Naive thymus-derived CD4-positive, alpha-beta T cell (primary cell): ENCODE results near the gene OPRM1. TPM values are rescaled to one million over a fixed set of nuclear protein-coding genes. Genes with fewer than 3 reads are reported as not detected.

Experiments used
- ATAC-seq: fragments of 150-1000 bp; cut with Tn5 transposase; 2 replicates; pipeline ENCODE4 v1.10.0; 2021; ENCODE audit warnings: mild to moderate bottlenecking, moderate library complexity
- CTCF ChIA-PET: fragments of 350-600 bp; sonication (Branson Sonifier 250); formaldehyde crosslinking; loops from one replicate; lab custom pipeline; 2021; ENCODE audit warnings: antibody characterized with exemption; lab: Charles Lee
- POLR2A ChIA-PET: fragments of 350-600 bp; sonication (Branson Sonifier 250); formaldehyde crosslinking; loops from one replicate; lab custom pipeline; 2021; ENCODE audit warnings: antibody characterized with exemption, inconsistent platforms; lab: Charles Lee
- DNase-seq, 9 donors: peaks; one replicate each; pipeline versions ENCODE4 v3.0.0 to v3.0.0-alpha.2; 2020 to 2022; ENCODE audit warnings: mixed read lengths in 1 of 9
- H3K27ac ChIP-seq: one replicate; pipeline ENCODE4 v1.7.0; 2013; ENCODE audit warnings: mild to moderate bottlenecking, low read depth, low read length, moderate library complexity
- H3K27me3 ChIP-seq, 2 donors: one replicate each; pipeline ENCODE4 v1.7.0; 2013; ENCODE audit warnings: low read length in 2 of 2, mild to moderate bottlenecking in 2 of 2, moderate library complexity in 2 of 2; ENCODE audit not compliant: control insufficient read depth in 2 of 2, insufficient read depth in 2 of 2
- H3K36me3 ChIP-seq, 3 experiments: 1 replicate in 2 of 3; 2 replicates in 1 of 3; pipeline ENCODE4 v1.7.0; 2013; ENCODE audit warnings: low read length in 3 of 3, mild to moderate bottlenecking in 3 of 3, moderate library complexity in 1 of 3; ENCODE audit not compliant: insufficient read depth in 3 of 3, control insufficient read depth in 2 of 3
- H3K4me1 ChIP-seq, 2 donors: one replicate each; pipeline ENCODE4 v1.7.0; 2013; ENCODE audit warnings: low read length in 2 of 2, mild to moderate bottlenecking in 2 of 2, moderate library complexity in 1 of 2; ENCODE audit not compliant: control insufficient read depth in 2 of 2, insufficient read depth in 2 of 2
- H3K4me3 ChIP-seq: 2 replicates; pipeline ENCODE4 v1.7.0; 2013; ENCODE audit warnings: mild to moderate bottlenecking, low read length
- H3K9me3 ChIP-seq, 3 experiments: 1 replicate in 2 of 3; 2 replicates in 1 of 3; pipeline ENCODE4 v1.7.0; 2013; ENCODE audit warnings: low read length in 3 of 3; ENCODE audit not compliant: control insufficient read depth in 2 of 3
- H3K27ac Mint-ChIP-seq, 9 donors: one replicate each; pipeline ENCODE4 v1.8.0; 2020 to 2022; ENCODE audit warnings: mixed read lengths in 9 of 9, mild to moderate bottlenecking in 8 of 9, moderate library complexity in 5 of 9, inconsistent platforms in 2 of 9
- H3K27me3 Mint-ChIP-seq, 5 donors: one replicate each; pipeline ENCODE4 v1.8.0; 2021 to 2022; ENCODE audit warnings: mixed read lengths in 5 of 5, mild to moderate bottlenecking in 1 of 5
- H3K36me3 Mint-ChIP-seq, 5 donors: one replicate each; pipeline ENCODE4 v1.8.0; 2020 to 2022; ENCODE audit warnings: mixed read lengths in 5 of 5, mild to moderate bottlenecking in 3 of 5, inconsistent platforms in 1 of 5
- H3K4me1 Mint-ChIP-seq, 7 donors: one replicate each; pipeline ENCODE4 v1.8.0; 2020 to 2022; ENCODE audit warnings: mixed read lengths in 7 of 7, mild to moderate bottlenecking in 3 of 7, inconsistent platforms in 1 of 7
- H3K4me3 Mint-ChIP-seq, 10 donors: one replicate each; pipeline ENCODE4 v1.8.0; 2020 to 2022; ENCODE audit warnings: mild to moderate bottlenecking in 10 of 10, mixed read lengths in 10 of 10, moderate library complexity in 6 of 10, inconsistent platforms in 2 of 10
- H3K9me3 Mint-ChIP-seq, 11 donors: one replicate each; pipeline ENCODE4 v1.8.0; 2020 to 2022; ENCODE audit warnings: mixed read lengths in 11 of 11, mild to moderate bottlenecking in 4 of 11, inconsistent platforms in 1 of 11, moderate library complexity in 1 of 11
- intact Hi-C, 2 donors: fragments of 100-400 bp; cut with micrococcal nuclease; formaldehyde crosslinking; loops; one replicate each; pipeline ENCODE4 v1.15.1; 2023
- polyA plus RNA-seq, 2 donors: library from polyadenylated mRNA; unstranded; fragments of 300-500 nt; fragmentation: Illumina TruSeq; gene quantifications; one replicate each; pipeline ENCODE4 v1.2.3, GENCODE V29; 2021
- total RNA-seq, 6 experiments: library from RNA in 5 of 6; stranded (reverse) in 5 of 6; gene quantifications; 1 replicate in 5 of 6; 2 replicates in 1 of 6; pipeline ENCODE4 v1.2.3 and lab custom pipeline; 2021 to 2026

Gene OPRM1
- total and polyA plus RNA-seq, 7 experiments from 2014 or later = not detected

DNA sequence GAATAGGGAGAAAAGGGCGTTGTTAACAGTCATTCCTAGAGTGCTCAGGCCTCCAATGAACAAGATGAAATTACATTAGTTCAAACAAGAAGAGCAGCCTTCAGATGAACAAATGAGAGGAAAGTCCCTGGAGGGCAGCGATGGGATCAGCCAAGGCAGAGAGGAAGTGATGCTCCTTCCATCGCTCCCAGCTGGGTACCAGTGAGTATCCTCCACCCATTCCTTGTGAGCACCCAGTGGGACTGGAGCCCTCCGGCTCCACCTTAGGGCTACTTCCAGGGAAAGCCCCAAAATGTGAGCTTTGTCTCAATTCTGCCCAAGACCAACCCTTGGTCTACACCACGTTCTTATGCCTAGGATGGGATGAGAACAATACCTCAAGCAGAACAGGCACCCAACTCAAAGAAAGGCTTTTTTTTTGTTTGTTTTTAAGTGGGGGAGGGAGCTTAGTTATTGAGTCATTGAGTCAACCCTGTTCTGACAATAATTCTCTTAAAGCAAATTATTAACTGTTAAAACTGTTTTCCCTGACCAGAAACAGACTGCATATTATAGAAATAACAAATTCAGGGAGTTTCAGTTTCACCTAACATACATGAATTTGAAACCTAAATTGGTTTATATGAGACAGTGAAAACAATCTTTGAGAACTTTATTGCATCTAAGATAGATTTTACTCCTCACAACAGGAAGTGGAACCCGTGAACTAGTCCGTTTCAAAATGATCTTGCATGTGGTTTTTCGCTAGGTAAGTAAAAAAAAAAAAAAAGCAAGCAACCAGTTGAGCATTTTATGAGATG lies 210.7 kb downstream of the OPRM1 start:
- Histone ChIP-seq H3K36me3 (no peaks in the 10 kb centered on the region), H3K27ac (peak overlapping the region; percentile 78), H3K27me3 (no peaks in the 10 kb centered on the region), H3K4me1 (peaks cover 36 to 51% of the 10 kb centered on the region in 2 donors), H3K9me3 (no peaks in the 10 kb centered on the region), H3K4me3 (peak overlapping the region; percentile 40)
- intact Hi-C loops = loop anchor here (1.0 to 10.0 kb wide), 13 partner anchors 8 to 1945 kb away; partner anchors contain the start of genes SCAF8 (in 2 of the 2), FBXO5 (in 1 of the 2), MTRF1L (in 1 of the 2) and TFB1M (in 1 of the 2)
- Mint-ChIP-seq H3K36me3 (peaks cover 17 to 25% (median 22%) of the 10 kb centered on the region in 5 donors), H3K9me3 (peaks cover 0 to 8% (median 4%) of the 10 kb centered on the region in 11 donors), H3K4me3 (peak overlapping the region; percentile 70 to 86 (median 79)), H3K27me3 (peaks cover 0 to 21% (median 0%) of the 10 kb centered on the region in 5 donors), H3K4me1 (peaks cover 54 to 80% (median 73%) of the 10 kb centered on the region in 7 donors), H3K27ac (peak overlapping the region; percentile 90 to 98 (median 95))
- ATAC-seq (peak; percentile 73), DNase-seq (peak; percentile 8 to 85 (median 77))
- CTCF ChIA-PET = interaction anchor here (0.8 to 2.5 kb wide), 4 partner anchors 13 to 30 kb away, joined by 4 to 9 read pairs (median 4); no protein-coding TSS in a partner anchor
- POLR2A ChIA-PET = interaction anchor here (0.6 to 5.8 kb wide), 8 partner anchors 9 to 85 kb away, joined by 3 to 49 read pairs (median 5); no protein-coding TSS in a partner anchor

DNA sequence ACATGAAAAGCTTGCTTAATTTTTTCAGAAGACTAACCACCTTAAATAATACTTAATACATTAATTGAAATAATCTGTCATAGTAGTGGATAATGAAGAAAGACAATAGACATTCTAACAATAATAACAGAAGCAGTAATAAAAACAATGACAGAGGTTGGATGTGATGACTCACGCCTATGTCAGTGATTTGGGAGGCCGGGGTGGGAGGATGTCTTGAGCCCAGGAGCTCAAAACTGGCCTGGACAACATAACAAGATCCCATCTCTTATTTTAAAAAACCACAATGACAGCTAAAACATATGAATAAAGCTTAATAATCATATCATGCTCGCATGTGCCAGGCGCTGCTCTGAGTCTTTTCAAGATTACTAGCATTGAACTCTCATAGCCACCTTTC lies 212.1 kb downstream of the OPRM1 start:
- no peak for ATAC-seq
- Histone ChIP-seq H3K27me3 (no peaks in the 10 kb centered on the region), H3K9me3 (peaks cover 0 to 7% (median 4%) of the 10 kb centered on the region in 3 experiments), H3K27ac (peak overlapping the region; percentile 78), H3K36me3 (no peaks in the 10 kb centered on the region), H3K4me3 (no peak overlapping the region), H3K4me1 (peaks cover 36 to 51% of the 10 kb centered on the region in 2 donors)
- no peak for DNase-seq
- H3K4me3 Mint-ChIP-seq = peak overlapping the region in 6 of 10 donors; percentile 40 to 86 (median 75)
- ChIA-PET POLR2A (interaction anchor here (0.6 to 3.6 kb wide), 8 partner anchors 8 to 92 kb away, joined by 3 to 31 read pairs (median 4); no protein-coding TSS in a partner anchor), CTCF (interaction anchor here (0.9 to 1.8 kb wide), 5 partner anchors 9 to 31 kb away, joined by 3 to 13 read pairs (median 5); no protein-coding TSS in a partner anchor)
- intact Hi-C loops = loop anchor here (2.0 to 10.0 kb wide), 4 partner anchors 16 to 1268 kb away; partner anchors contain the start of genes FBXO5 (in 1 of the 2), SCAF8 (in 1 of the 2) and TFB1M (in 1 of the 2)
- H3K27me3 Mint-ChIP-seq = peaks cover 0 to 26% (median 0%) of the 10 kb centered on the region in 5 donors
- peaks cover 51 to 85% (median 72%) of the 10 kb centered on the region in 7 donors for H3K4me1 Mint-ChIP-seq
- H3K27ac Mint-ChIP-seq = peak overlapping the region in 8 of 9 donors; percentile 90 to 98 (median 95)
- peaks cover 5 to 22% (median 13%) of the 10 kb centered on the region in 11 donors for H3K9me3 Mint-ChIP-seq
- peaks cover 12 to 28% (median 25%) of the 10 kb centered on the region in 5 donors for H3K36me3 Mint-ChIP-seq

DNA sequence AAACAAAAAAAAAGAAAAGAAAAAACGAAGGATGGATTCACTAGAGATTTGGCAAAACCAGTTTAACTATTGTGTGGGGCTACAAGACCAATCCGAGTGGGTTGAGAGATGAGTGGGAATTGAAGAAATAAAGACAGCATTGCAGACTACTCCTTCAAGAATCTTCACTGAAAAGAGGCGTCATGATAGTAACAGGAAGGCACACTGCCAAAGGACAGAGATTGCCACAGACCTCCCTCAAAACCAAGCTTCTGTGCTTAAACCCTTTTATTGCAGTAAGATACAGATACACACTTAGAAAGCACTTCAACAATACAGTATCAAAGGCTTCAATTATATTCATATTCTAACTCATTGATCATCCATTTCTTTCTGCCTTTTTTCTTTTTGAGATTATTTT lies 213.6 kb downstream of the OPRM1 start:
- H3K4me1 ChIP-seq = peaks cover 35 to 51% of the 10 kb centered on the region in 2 donors
- peak overlapping the region in 9 of 10 donors; percentile 35 to 87 (median 69) for H3K4me3 Mint-ChIP-seq

DNA sequence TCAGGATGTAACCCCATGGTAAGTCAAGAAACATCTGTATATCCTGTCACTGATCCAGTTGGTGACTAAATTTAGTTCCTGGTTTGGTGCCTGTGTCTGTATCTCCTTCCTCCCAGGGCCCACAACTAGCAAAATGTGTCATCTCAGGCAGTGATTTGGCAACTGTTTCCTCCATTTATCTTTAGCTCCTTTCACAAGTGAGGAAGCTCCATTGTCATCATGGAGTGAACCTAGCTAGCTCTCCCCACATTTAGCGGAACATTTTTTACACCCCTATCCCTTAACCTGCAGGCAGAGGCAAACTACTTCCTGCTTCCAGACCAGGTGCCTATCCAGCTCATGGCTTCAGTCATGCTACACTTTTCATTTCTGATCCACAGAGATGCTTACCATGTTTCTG lies 218.0 kb downstream of the OPRM1 start:
- H3K36me3 ChIP-seq = no peaks in the 10 kb centered on the region
- H3K27me3 Mint-ChIP-seq = peaks cover 0 to 26% (median 0%) of the 10 kb centered on the region in 5 donors
- peaks cover 5 to 32% (median 19%) of the 10 kb centered on the region in 11 donors for H3K9me3 Mint-ChIP-seq
- no peak overlapping the region for H3K4me3 Mint-ChIP-seq
- POLR2A ChIA-PET = interaction anchor here (0.7 to 1.4 kb wide), 3 partner anchors 9 to 15 kb away, joined by 3 read pairs; no protein-coding TSS in a partner anchor
- CTCF ChIA-PET = no interaction called here
- DNase-seq (no peak), ATAC-seq (peak; percentile 74)
- H3K27me3 ChIP-seq = no peaks in the 10 kb centered on the region
- H3K9me3 ChIP-seq = peaks cover 0 to 7% (median 4%) of the 10 kb centered on the region in 3 experiments
- peaks cover 0 to 16% of the 10 kb centered on the region in 2 donors for H3K4me1 ChIP-seq
- H3K36me3 Mint-ChIP-seq = peaks cover 6 to 25% (median 23%) of the 10 kb centered on the region in 5 donors
- H3K4me1 Mint-ChIP-seq = peaks cover 26 to 65% (median 51%) of the 10 kb centered on the region in 7 donors
- no peak overlapping the region for H3K27ac ChIP-seq
- no peak overlapping the region for H3K4me3 ChIP-seq
- H3K27ac Mint-ChIP-seq = peak overlapping the region in 4 of 9 donors; percentile 37 to 59 (median 38)
- intact Hi-C loops = loop anchor here in 1 of 2 donors (10.0 kb wide), 1 partner anchor 1058 kb away; the partner anchor contains the start of gene TFB1M

More for the DNA sequence above, 213.6 kb downstream of the OPRM1 start:
- H3K9me3 ChIP-seq = peaks cover 0 to 7% (median 4%) of the 10 kb centered on the region in 3 experiments
- H3K27ac ChIP-seq = peak overlapping the region; percentile 22
- H3K27me3 ChIP-seq = no peaks in the 10 kb centered on the region
- intact Hi-C loops = loop anchor here in 1 of 2 donors (5.0 to 10.0 kb wide), 2 partner anchors 480 to 1062 kb away; partner anchors contain the start of genes SCAF8 and TFB1M
- CTCF ChIA-PET = interaction anchor here (1.1 kb wide), 2 partner anchors 14 to 24 kb away, joined by 3 read pairs; no protein-coding TSS in a partner anchor
- H3K36me3 ChIP-seq = no peaks in the 10 kb centered on the region
- DNase-seq (peak in 2 of 9 donors; percentile 38), ATAC-seq (no peak)
- peaks cover 49 to 93% (median 83%) of the 10 kb centered on the region in 7 donors for H3K4me1 Mint-ChIP-seq
- H3K36me3 Mint-ChIP-seq = peaks cover 6 to 27% (median 23%) of the 10 kb centered on the region in 5 donors
- peaks cover 5 to 32% (median 19%) of the 10 kb centered on the region in 11 donors for H3K9me3 Mint-ChIP-seq
- H3K27me3 Mint-ChIP-seq = peaks cover 0 to 27% (median 0%) of the 10 kb centered on the region in 5 donors
- peak overlapping the region in 8 of 9 donors; percentile 90 to 98 (median 96) for H3K27ac Mint-ChIP-seq
- POLR2A ChIA-PET = interaction anchor here (1.0 to 3.6 kb wide), 5 partner anchors 11 to 33 kb away, joined by 3 to 31 read pairs (median 7); no protein-coding TSS in a partner anchor
- no peak overlapping the region for H3K4me3 ChIP-seq

DNA sequence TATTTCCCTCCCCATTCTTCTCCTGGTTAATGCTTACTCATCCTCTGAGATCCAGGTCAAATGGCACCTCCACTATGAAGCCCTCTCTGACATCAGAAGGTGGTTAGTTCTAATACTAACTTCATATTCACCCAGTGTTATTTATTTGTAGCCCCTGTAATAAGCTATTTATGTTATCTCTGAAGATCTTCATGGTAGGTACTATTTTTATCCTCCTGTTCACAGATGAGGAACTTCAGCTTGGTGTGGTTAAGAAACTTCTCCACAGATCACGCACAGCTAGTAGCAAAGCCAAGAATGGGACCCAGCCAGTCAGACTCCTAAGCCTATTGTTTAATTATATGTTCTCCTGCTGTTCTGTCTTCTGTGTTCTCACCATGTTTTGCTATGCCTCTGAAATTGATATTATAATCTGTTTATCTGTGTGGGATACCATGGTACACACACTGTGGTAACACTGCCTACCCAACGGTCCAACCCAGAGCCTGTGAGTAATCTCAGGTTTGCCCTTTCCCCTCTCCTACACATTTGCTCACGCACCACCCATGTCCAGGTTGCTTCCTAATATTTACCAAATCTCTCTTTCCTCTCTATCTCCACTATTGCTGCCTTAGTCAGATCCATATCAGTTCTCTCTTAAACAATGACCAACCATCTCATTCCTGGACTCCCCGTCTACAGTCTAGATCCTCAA lies 219.2 kb downstream of the OPRM1 start:
- CTCF ChIA-PET = no interaction called here
- peak overlapping the region in 7 of 9 donors; percentile 1 to 58 (median 27) for H3K27ac Mint-ChIP-seq
- no peak overlapping the region for H3K27ac ChIP-seq

More for the DNA sequence above, 219.2 kb downstream of the OPRM1 start:
- peaks cover 0 to 5% of the 10 kb centered on the region in 2 donors for H3K4me1 ChIP-seq
- H3K9me3 ChIP-seq = peaks cover 0 to 7% (median 4%) of the 10 kb centered on the region in 3 experiments
- Mint-ChIP-seq H3K27me3 (peaks cover 0 to 28% (median 0%) of the 10 kb centered on the region in 5 donors), H3K4me1 (peaks cover 17 to 56% (median 40%) of the 10 kb centered on the region in 7 donors), H3K9me3 (peaks cover 5 to 32% (median 19%) of the 10 kb centered on the region in 11 donors), H3K36me3 (peaks cover 6 to 24% (median 20%) of the 10 kb centered on the region in 5 donors), H3K4me3 (peak overlapping the region in 3 of 10 donors; percentile 1 to 45 (median 3))
- no peak for DNase-seq
- H3K36me3 ChIP-seq = no peaks in the 10 kb centered on the region
- no peaks in the 10 kb centered on the region for H3K27me3 ChIP-seq
- POLR2A ChIA-PET = interaction anchor here (0.6 to 1.4 kb wide), 6 partner anchors 8 to 584 kb away, joined by 3 to 6 read pairs (median 4); no protein-coding TSS in a partner anchor
- no peak overlapping the region for H3K4me3 ChIP-seq
- ATAC-seq = peak; percentile 42
- intact Hi-C loops = loop anchor here in 1 of 2 donors (1.0 to 10.0 kb wide), 2 partner anchors 9 to 1057 kb away; partner anchors contain the start of gene TFB1M
